Activated T-cell treated with anti-CD3 and anti-CD28 coated beads, Interleukin-2, amount 50 U/mL, for 4 hours (primary cell): ENCODE measurements around the gene MRPL28. TPM values are rescaled to one million over a fixed set of nuclear protein-coding genes. Genes with fewer than 3 reads are reported as not detected.

Experiments
- total RNA-seq, 3 donors: library from RNA; stranded (reverse); gene quantifications; one replicate each; pipeline ENCODE4 v1.2.1, GENCODE V29; 2021

MRPL28 gene
- total RNA-seq, 3 donors from 2014 or later: 124 to 136 (median 128) TPM

Other genes with a start within 250 kb of the MRPL28 start
- 10 to 100 TPM; 48.1 to 60.0 (median 55.9) TPM for gene NPRL3, start 231.9 kb downstream of the MRPL28 start, total RNA-seq
- under 1 TPM; 0.38 to 0.45 (median 0.43) TPM for gene HBZ, start 217.9 kb downstream of the MRPL28 start, total RNA-seq
- gene HBM, start 204.6 kb downstream of the MRPL28 start, total RNA-seq: not detected
- gene HBA2, start 197.7 kb downstream of the MRPL28 start, total RNA-seq: not detected
- gene HBA1, start 193.9 kb downstream of the MRPL28 start, total RNA-seq: 1 to 10 TPM; 1.8 to 2.3 (median 2.3) TPM
- 1 to 10 TPM in 1 of 3 donors, under 1 TPM in 2; 0.43 to 1.6 (median 0.48) TPM for gene HBQ1, start 190.1 kb downstream of the MRPL28 start, total RNA-seq
- 10 to 100 TPM; 76.0 to 82.0 (median 76.2) TPM for gene LUC7L, start 141.1 kb downstream of the MRPL28 start, total RNA-seq
- 10 to 100 TPM; 14.5 to 19.3 (median 17.3) TPM for gene FAM234A, start 135.7 kb downstream of the MRPL28 start, total RNA-seq
- under 1 TPM in 1 of 3 donors, not detected in 2; 0.18 TPM for gene RGS11, start 94.6 kb downstream of the MRPL28 start, total RNA-seq
- not detected for gene ARHGDIG, start 89.9 kb downstream of the MRPL28 start, total RNA-seq
- gene PDIA2, start 87.4 kb downstream of the MRPL28 start, total RNA-seq: not detected
- gene AXIN1, start 17.8 kb downstream of the MRPL28 start, total RNA-seq: 10 to 100 TPM; 34.1 to 40.4 (median 35.4) TPM
- 10 to 100 TPM; 33.4 to 39.1 (median 34.0) TPM for gene PGAP6, start 11.4 kb upstream of the MRPL28 start, total RNA-seq
- 10 to 100 TPM; 46.1 to 78.9 (median 52.7) TPM for gene NME4, start 26.7 kb upstream of the MRPL28 start, total RNA-seq
- gene DECR2, start 31.3 kb upstream of the MRPL28 start, total RNA-seq: 10 to 100 TPM; 16.9 to 19.1 (median 17.8) TPM
- gene RAB11FIP3, start 55.1 kb upstream of the MRPL28 start, total RNA-seq: 10 to 100 TPM; 28.2 to 31.3 (median 28.8) TPM
- gene CAPN15, start 157.2 kb upstream of the MRPL28 start, total RNA-seq: 100 to 1,000 TPM; 134 to 164 (median 153) TPM
- gene PRR35, start 189.9 kb upstream of the MRPL28 start, total RNA-seq: under 1 TPM; 0.08 to 0.11 (median 0.10) TPM
- under 1 TPM; 0.13 to 0.18 (median 0.16) TPM for gene NHLRC4, start 196.5 kb upstream of the MRPL28 start, total RNA-seq
- gene PIGQ, start 199.4 kb upstream of the MRPL28 start, total RNA-seq: 10 to 100 TPM; 45.0 to 47.8 (median 46.1) TPM
- gene RAB40C, start 219.5 kb upstream of the MRPL28 start, total RNA-seq: 10 to 100 TPM; 13.4 to 15.7 (median 14.6) TPM